HG03135 (cell line): Measurements from ENCODE around the gene PRKAA1.
A peak's percentile ranks its signal among the peaks of the same experiment; 100 is the strongest.

Experiments used
- ATAC-seq: cut with Tn5 transposase; IDR thresholded peaks from one replicate; pipeline ENCODE4 v1.9.1; 2021; ENCODE audit warnings: mild to moderate bottlenecking, moderate library complexity; ENCODE audit not compliant: unreplicated experiment

PRKAA1 gene

DNA sequence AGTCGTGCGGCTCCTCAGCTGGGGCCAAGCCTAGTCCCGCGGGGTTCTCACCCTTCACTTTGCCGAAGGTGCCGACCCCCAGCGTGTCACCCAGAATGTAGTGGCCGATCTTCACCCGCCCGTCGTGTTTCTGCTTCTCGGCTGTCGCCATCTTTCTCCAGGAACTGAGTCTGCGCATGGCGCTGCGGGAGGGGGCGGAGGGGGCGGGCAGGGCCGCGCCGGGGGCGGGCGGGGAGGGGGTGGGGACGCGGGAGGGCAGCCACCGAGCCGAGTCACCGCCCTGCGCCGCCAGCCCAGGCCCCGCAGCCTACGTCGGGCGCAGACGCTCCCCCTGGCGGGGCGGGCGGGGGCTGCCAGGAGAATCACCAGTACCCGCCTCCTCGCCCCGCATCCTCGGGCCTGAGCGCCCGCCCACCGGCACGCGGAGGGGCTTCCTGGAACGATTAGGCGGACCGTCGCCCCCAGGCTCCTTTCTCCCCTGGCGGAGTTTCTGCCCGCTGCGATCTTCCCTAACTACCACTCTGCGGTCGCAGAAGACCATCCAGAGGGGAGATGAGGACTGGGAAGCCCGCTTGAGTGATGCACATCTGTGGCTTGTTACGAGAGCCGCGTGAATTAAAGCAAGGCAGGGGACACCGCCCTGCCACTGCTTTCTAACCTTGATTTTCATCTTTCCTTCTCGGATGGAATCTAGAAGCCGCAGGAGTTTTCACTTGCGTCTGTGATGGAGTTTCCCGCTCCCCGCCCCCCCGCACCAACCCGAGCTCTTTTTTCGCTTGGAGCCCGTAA is at the start of gene PRKAA1:
Gene PRKAA1, minus strand, starts transcription at position 363 of the 789 bp plus-strand sequence. Its CDS starts 185 bp downstream, at position 178.
- peak; percentile 97 for ATAC-seq

DNA sequence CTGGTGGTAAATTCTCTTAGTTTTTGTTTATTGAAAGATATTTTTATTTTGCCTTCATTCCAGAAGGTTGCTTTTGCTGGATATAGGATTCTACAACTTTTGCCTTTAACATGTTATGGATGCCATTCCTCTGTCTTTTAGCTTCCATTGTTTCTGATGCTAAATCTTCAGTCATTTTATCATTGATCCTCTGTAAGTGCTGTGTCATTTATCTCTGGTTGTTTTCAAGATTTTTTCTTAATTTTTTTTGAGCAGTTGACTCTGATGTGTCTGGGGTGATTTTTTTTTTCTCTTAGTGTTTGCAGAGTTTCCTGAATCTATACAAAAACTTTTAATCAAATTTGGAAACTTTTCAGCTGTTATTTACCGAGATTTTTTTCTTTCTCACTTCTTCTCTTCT is 49.4 kb upstream of the PRKAA1 start:
- no peak for ATAC-seq

DNA sequence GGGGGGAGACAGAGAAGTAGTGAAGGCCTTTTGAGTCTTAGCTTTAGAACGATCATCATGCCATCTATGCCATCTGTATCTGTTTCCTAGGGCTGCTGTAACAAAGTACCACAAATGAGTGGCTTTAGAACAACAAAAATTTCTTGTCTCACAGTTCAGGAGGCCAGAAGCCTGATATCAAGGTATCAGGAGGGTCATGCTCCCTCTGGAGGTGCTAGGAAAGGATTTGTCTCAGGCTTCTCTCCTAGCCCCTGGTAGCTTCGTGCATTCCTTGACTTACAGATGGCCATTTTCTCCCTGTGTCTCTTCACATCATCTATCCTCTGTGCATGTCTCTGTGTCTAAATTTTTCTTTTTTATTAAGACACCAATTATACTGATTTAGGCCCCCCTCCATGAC is 48.2 kb upstream of the PRKAA1 start:
- no peak for ATAC-seq

DNA sequence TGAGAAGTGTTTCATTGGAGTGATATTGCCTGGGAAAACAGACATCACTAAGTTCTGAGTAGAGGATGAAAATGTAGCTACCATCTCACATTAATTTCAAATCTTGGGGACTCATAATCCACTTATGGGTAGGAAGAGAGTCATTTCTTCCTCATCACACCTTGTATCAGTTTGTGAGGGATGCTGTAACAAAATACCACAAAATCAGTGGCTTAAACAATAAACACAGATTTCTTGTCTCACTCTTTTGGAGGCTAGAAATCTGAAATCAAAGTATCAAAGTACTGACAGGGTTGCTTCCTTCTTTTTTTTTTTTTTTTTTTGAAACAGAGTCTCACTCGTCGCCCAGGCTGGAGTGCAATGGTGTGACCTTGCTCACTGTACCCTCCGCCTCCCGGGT is 46.4 kb upstream of the PRKAA1 start:
- ATAC-seq: no peak

DNA sequence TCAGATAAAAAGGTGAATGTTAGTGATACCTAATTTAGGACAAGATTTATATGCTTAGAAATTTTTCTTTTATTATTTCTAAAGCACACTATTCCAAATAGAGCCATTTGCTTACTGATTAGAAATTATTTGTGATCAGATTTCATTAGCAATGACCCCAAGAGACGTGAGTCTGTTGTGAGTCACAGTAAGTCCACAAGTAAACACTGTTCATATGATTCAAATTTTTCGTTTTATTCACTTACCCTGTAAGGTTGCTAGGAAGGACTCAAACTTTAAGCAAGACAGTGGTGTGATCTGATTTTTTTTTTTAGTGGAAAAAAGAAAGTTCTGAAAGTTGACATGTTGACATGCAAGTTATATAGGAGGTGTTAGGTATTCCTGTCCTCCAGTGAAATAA is 44.2 kb upstream of the PRKAA1 start:
- no peak for ATAC-seq

DNA sequence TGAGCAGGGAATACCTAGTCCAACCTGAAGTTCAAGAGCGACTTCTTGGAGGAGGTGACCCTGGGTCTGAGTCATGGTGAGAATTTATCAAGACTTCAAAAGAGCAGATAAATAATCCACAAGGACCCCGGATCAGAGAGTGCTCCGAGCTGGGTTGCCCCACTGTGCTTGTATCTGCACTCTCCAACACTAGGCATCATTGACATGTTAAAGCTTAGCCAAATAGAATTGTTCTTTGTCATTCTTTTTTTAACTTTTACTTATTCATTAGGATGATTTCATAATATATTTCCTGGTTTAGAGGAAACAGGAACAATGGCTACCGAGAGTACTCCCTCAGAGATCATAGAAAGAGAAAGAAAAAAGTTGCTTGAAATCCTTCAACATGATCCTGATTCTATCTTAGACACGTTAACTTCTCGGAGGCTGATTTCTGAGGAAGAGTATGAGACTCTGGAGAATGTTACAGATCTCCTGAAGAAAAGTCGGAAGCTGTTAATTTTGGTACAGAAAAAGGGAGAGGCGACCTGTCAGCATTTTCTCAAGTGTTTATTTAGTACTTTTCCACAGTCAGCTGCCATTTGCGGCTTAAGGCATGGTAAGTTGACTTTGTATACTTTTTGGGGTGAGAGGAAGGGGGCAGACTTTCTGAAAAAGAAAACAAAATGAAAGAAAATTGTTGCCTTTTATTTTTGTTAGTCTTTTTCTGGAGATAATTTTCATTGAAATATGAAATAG is 43.1 kb upstream of the PRKAA1 start, which contains the start of gene CARD6:
Gene CARD6, plus strand, starts transcription at position 300 of the 738 bp plus-strand sequence. Its CDS starts 16 bp downstream, at position 316.
- peak; percentile 45 for ATAC-seq

DNA sequence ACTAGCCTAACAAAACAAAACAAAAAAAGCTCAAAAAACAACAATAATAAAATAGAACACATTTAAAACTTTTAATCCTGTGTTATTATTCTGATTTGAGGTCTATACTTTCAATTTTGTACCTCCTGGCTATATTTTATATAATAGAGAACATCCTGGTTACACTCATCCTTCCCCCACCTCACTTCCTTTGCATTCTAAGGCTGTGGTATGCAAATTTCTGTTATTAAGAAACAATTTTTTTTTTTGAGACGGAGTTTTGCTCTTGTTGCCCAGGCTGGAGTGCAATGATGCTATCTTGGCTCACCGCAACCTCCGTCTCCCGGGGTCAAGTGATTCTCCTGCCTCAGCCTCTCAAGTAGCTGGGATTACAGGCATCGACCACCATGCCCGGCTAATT is 39.9 kb upstream of the PRKAA1 start:
- no peak for ATAC-seq

DNA sequence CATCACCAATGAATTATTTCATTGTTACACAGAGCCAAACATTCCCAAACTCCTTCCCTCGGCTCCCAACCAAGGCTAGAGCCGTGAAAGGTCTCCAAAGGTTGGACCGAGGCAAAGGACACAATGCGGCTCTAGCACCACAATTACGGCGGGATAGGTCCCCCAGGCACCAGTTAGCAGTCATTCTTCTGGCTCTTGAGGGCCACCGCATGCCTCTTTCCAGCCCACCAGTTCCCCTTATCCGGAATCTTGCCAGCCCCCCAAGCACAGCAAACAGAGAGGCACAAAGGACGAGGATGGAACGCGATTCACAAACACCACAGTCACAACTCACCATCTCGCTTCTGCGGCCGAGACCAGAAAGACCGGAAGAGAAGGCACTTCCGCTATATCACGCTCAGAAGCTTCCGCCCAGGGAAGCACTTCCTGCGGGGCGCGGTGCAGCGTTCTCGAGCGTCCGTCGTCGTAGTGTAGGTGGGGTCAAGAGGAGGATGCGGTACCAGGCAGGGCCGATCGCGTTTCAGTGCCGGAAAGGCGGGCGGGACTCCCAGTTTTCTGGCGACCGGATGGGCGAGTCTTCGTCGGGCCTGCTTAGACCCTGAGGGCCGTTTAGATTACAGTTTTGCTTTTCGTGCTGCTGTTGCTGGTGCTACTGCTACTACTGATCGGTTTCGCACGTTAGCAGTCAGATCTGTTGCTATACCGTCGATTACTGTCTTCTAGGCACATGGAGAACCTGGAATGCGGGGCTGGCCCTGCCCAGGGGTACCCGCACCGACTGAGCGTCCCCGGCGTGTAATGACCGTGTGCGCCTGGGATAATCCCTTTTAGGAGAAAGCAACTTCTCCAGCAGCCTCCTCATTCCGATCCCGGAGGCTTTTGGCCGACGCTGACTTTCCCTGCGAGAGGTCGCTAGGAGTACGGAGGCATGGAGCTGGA is 36.9 kb upstream of the PRKAA1 start, which contains the start of gene RPL37:
Gene RPL37, minus strand, starts transcription at position 374 of the 939 bp plus-strand sequence. Its CDS starts 37 bp downstream, at position 337.
- ATAC-seq: peak; percentile 98

DNA sequence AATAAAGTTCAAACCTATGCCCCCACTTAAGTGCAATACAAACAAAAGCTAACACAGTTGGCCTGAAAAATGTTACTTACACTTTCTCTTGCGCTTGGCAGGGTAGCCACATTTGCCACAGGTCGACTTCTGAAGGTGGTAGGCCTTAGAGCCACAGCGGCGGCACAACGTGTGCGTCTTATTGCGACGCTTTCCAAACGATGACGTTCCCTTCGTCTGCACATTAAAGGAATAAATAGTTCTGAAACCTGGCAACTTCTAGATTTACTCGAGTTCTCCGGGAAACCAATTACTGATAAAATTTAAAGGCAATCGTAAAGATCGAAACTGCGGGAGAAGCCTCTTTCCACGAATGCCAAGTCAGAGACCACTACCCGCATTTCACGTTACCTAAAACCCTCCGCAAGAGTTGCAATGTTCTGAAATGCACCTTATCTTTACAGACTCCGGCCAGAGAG is 36.2 kb upstream of the PRKAA1 start:
- no peak for ATAC-seq

DNA sequence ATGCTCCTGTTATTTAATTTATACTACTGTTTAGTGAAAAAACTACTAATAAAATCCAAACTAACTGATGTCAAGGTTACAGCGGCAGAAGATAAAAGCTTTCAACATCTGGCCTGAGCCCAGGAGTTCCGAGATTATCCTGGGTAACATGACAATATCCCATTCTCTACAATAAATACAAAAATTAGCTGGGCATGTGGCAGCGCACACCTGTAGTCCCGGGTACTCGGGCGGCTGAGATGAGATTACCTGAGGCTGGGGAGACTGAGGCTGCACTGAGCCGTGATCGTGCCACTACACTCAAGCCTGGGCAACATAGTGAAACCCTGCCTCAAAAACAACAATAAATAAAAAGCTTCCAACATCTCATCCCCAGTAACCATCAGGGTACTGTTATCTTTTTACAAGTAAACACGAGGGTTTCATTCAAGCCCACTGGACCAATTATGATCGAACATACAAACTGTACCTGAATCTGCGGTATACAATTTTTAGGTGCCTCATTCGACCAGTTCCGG is 35.6 kb upstream of the PRKAA1 start:
- no peak for ATAC-seq

DNA sequence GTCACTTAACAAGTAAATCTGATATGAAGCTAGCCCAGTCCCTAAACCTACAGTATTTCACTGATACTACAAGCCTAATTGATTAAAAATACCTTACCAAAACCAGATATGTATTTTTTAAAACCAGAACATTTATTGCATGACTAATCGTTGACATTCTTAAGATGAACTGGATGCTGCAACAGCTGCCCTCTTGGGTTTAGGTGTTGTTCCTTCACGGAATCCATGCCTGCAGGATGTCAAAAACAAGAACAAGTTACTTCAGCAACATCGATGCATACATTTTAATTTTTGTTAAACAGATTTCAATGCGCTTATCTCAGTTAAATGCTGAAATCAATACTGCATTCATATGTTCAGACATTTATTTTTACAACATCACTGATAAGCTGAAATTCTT is 34.2 kb upstream of the PRKAA1 start:
- no peak for ATAC-seq

DNA sequence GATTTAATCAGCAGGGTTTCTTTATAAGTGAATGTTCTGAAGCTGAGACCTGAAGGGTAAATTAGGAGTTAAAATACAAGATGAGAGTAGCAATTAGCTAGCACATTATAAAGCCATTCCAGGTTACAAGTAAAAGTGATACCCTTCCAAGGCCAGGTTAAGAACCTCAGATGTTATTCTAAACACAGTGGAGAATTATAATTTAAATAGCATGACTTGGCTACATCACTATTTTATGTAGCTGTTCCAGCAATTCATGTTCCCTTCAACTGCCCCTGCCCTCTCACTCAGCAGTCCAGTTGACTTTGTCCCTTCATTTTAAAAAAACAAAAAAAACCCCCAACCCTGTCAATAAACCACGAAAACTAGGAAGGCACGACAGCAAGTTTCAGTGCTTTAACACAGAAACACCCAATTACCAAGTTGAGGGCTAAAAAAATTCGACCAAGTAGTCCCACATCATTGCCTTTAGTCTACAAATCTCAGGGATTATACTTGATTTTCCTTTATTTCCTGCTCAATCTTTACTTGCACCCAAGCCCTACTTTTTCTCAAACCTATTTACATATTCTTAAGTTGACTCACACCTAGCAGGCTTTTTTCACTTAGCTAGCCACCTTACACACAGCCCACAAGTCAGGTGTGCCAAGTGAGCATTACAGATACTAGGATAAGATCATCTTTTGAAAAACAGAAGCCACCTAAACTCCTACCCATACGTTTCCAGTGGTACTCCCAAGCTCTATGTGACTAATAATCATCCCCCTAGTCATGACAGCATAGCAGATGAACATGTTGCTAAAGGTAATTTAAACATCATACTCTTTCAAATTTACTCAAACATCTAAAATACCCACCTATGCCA is 33.4 kb upstream of the PRKAA1 start:
- no peak for ATAC-seq

DNA sequence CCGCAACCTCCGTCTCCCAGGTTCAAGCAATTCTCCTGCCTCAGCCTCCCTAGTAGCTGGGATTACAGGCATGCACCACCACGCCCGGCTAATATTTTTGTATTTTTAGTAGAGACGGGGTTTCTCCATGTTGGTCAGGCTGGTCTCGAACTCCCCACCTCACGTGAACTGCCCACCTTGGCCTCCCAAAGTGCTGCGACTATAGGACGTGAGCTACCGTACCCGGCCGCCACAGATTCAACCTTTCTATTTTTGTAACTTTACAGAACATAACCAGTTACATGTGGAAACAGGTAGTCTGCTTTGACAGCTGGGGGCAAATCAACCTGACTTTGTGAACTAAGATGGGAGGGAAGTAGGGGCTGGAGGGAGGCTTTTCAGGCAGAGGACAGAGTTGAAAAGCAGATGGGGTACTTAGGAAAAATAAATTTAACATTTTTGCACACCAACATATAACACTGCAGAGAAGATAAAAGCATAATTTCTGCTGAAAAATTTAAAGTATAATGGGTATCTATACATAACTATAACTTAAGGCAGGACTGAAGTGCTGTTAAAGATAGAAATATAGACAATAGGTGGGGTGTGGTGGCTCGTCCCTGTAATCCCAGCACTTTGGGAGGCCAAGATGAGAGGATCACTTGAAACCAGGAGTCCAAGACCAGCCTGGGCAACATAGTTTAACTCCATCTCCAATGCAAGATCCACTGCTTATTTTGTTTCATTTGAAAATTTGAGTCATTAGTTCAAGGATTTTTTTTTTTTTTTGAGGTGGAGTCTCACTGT is 31.8 kb upstream of the PRKAA1 start:
- ATAC-seq: no peak

DNA sequence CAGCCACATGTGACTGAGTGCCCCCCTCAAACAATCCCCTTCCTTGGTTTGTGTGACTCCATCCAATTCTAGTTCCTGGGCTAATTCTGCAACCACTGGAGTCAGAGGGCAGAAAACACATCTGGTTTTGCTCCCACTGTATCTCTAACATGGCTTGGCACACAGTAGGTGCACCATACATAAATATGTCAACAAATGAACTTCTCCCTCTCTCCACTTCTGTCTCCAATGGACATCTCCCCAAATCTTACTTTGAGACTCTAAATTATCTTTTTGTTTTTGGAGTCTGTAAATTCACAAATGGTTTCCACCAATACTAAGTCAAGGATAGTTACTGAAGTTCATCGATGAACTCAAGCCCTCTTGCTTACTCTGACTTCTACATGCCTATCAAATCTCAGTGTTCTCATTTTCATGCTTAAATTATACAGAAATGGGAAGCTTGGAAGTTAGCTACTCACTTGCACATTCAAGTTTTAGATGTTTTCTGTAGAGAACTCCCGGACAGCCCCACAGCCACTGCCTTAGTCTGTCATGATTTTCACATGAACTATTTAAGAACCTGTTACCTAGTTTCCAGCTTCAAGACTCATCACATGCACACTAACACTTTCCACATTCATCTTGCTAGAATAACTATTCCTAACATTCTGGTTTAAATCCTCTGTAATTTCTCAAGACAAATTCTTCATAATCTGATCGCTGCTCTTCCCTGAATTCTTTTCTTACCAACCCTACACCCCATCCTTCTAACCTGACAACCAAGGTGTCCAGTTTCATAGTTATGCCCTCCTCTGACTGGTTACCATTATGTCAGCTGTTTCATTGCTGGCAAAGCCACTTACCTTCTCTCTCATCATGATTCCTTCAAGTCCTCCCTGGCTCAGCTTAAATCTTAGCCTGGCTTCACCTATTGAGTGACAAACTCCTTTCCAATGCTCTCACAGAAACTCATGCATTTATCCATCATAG is 30.8 kb upstream of the PRKAA1 start:
- ATAC-seq: no peak

DNA sequence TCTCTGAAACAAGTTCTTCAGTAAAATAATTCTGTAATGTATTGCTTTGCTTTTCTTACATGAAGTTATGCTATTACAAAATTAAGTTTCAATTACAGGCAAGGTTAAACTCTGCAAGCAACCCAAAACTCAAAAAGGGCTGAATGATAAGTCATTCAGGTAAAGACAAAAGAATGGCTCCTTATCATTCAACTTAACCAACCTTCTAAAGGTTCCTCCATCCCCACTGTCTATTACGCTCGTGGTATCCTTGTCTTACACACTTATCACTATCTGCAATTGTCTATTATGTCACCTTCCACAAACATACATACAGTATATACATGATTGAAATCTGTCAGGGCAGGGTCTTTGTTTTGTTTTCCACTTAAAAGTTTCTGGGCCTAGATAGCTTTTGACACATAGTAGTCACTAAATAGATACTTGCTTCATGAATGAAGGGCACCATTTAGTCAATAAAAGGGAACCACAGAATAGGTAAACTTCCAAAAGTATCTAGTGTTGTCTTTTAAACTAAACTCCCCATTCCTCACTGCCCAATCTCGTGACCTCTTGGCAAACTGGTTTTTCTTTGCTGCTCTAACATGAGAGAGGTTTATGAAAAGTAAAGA is 30.0 kb upstream of the PRKAA1 start:
- no peak for ATAC-seq

DNA sequence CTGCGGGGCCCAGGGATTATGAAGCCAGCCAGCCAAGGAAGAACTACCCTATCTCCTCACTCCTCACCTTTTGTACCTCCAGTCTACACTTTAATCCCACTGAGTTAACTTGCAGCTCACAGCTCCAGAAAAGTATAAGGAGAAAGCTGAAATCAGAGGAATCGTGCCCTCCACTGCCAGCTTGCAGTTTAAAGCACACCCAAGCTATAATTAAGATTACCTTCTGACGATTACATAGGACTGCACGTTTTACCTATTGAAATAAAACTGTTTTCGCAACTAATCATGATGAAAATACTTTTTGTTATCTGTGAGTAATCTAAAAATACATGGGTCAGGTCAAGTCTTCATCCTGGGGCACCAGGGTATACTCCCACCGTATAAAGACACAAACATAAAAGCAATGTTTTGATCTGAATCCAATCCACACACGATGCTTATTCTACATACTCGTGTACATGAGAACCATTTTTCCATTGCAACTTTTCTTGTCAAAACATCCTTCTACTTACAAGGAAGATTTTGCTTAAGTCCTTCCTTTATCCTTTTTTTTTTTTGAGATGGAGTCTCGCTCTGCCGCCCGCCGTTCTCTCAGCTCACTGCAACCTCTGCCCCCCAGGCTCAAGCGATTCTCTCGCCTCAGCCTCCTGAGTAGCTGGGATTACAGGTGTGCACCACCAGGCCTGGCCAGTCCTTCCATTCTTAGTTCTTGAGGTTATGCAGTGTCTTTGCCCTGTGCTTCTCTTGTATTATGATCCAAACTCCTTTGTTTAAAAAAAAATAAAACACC is 29.2 kb upstream of the PRKAA1 start:
- no peak for ATAC-seq
